ENCODE results near the gene TBC1D1. TPM values are rescaled to one million over a fixed set of nuclear protein-coding genes. Genes with fewer than 3 reads are reported as not detected.

Gene TBC1D1
- total RNA-seq, 2 experiments from 2014 or later, result 40.7 to 46.5 TPM

- Mint-ChIP-seq H3K36me3 (ENCODE audit: low read depth) (peaks cover 61% of the 10 kb centered on the region), H3K9me3 (no peaks in the 10 kb centered on the region), H3K4me1 (ENCODE audit: low read depth) (no peaks in the 10 kb centered on the region), H3K27me3 (no peaks in the 10 kb centered on the region), H3K4me3 (no peak overlapping the region), H3K27ac (no peak overlapping the region)
- CTCF ChIA-PET, result no interaction called here
- POLR2A ChIA-PET, result no interaction called here
- H3K4me1 ChIP-seq (ENCODE audit: insufficient read depth, low read length), result no peaks in the 10 kb centered on the region
- DNase-seq (no peak), ATAC-seq (ENCODE audit: poor library complexity) (no peak)
- peaks cover 36% of the 10 kb centered on the region for H3K36me3 ChIP-seq (ENCODE audit: insufficient read depth, low read length)
- no peak for TF ChIP-seq CTCF (IDR thresholded peaks at IDR 0.05)
- no peak overlapping the region for H3K4me3 ChIP-seq (ENCODE audit: low read length)
- no peaks in the 10 kb centered on the region for H3K27me3 ChIP-seq (ENCODE audit: control insufficient read depth in 1 of 2, insufficient read depth in 2 of 2, low read length in 2 of 2)
- H3K27ac ChIP-seq (ENCODE audit: low read depth in 1 of 2, low read length in 2 of 2), result no peak overlapping the region
- H3K9me3 ChIP-seq (ENCODE audit: control insufficient read depth in 1 of 2, insufficient read depth in 1 of 2, low read length in 2 of 2), result no peaks in the 10 kb centered on the region
- intact Hi-C loops (cut with DNase I, micrococcal nuclease), result no loop called here
These were observed 153.2 kb downstream of the TBC1D1 start for GRCh38 chr4:38044060-38044459.

GRCh38 chr4:38045289-38045988, 154.6 kb downstream of the TBC1D1 start:
- Histone ChIP-seq H3K27ac (ENCODE audit: low read depth in 1 of 2, low read length in 2 of 2) (no peak overlapping the region), H3K27me3 (ENCODE audit: control insufficient read depth in 1 of 2, insufficient read depth in 2 of 2, low read length in 2 of 2) (no peaks in the 10 kb centered on the region), H3K4me1 (ENCODE audit: insufficient read depth, low read length) (no peaks in the 10 kb centered on the region), H3K9me3 (ENCODE audit: control insufficient read depth in 1 of 2, insufficient read depth in 1 of 2, low read length in 2 of 2) (no peaks in the 10 kb centered on the region), H3K36me3 (ENCODE audit: insufficient read depth, low read length) (peaks cover 49% of the 10 kb centered on the region), H3K4me3 (ENCODE audit: low read length) (no peak overlapping the region)
- Mint-ChIP-seq H3K27me3 (no peaks in the 10 kb centered on the region), H3K4me1 (ENCODE audit: low read depth) (no peaks in the 10 kb centered on the region), H3K27ac (no peak overlapping the region), H3K4me3 (no peak overlapping the region), H3K9me3 (no peaks in the 10 kb centered on the region), H3K36me3 (ENCODE audit: low read depth) (peaks cover 70% of the 10 kb centered on the region)
- intact Hi-C loops (cut with DNase I, micrococcal nuclease), result no loop called here
- no peak for TF ChIP-seq CTCF (IDR thresholded peaks at IDR 0.05)
- DNase-seq (no peak), ATAC-seq (ENCODE audit: poor library complexity) (no peak)
- POLR2A ChIA-PET, result no interaction called here
- CTCF ChIA-PET, result no interaction called here

- no peak overlapping the region for H3K27ac Mint-ChIP-seq
- no peaks in the 10 kb centered on the region for H3K9me3 ChIP-seq (ENCODE audit: control insufficient read depth in 1 of 2, insufficient read depth in 1 of 2, low read length in 2 of 2)
- no peaks in the 10 kb centered on the region for H3K27me3 Mint-ChIP-seq
- H3K4me1 Mint-ChIP-seq (ENCODE audit: low read depth), result no peaks in the 10 kb centered on the region
- H3K27me3 ChIP-seq (ENCODE audit: control insufficient read depth in 1 of 2, insufficient read depth in 2 of 2, low read length in 2 of 2), result no peaks in the 10 kb centered on the region
- CTCF ChIA-PET, result interaction anchor here (1.0 kb wide), 1 partner anchor 27 kb away, joined by 3 read pairs; no protein-coding TSS in a partner anchor
- ATAC-seq (ENCODE audit: poor library complexity) (no peak), DNase-seq (no peak)
- TF ChIP-seq CTCF (IDR thresholded peaks at IDR 0.05), result no peak
- H3K36me3 ChIP-seq (ENCODE audit: insufficient read depth, low read length), result peaks cover 57% of the 10 kb centered on the region
- H3K4me3 ChIP-seq (ENCODE audit: low read length), result no peak overlapping the region
- no peaks in the 10 kb centered on the region for H3K4me1 ChIP-seq (ENCODE audit: insufficient read depth, low read length)
- intact Hi-C loops (cut with DNase I, micrococcal nuclease), result no loop called here
- no peak overlapping the region for H3K4me3 Mint-ChIP-seq
- H3K9me3 Mint-ChIP-seq, result no peaks in the 10 kb centered on the region
- peaks cover 72% of the 10 kb centered on the region for H3K36me3 Mint-ChIP-seq (ENCODE audit: low read depth)
- POLR2A ChIA-PET, result no interaction called here
- no peak overlapping the region for H3K27ac ChIP-seq (ENCODE audit: low read depth in 1 of 2, low read length in 2 of 2)
These were observed 156.0 kb downstream of the TBC1D1 start for GRCh38 chr4:38046727-38047489.

Measured in CD4-positive, alpha-beta T cell (primary cell).